B cell (primary cell): ENCODE measurements around the gene FAM72A. TPM values are rescaled to one million over a fixed set of nuclear protein-coding genes. Genes with fewer than 3 reads are reported as not detected.

Source experiments
- ATAC-seq: fragments of 200-7000 bp; cut with Tn5 transposase; one replicate; pipeline ENCODE4 v1.10.0; 2021; ENCODE audit warnings: low read depth, mild to moderate bottlenecking, moderate number of reproducible peaks, moderate library complexity
- CTCF ChIA-PET: fragments of 350-600 bp; sonication (Branson Sonifier 250); formaldehyde crosslinking; loops from one replicate; lab custom pipeline; 2021; ENCODE audit warnings: antibody characterized with exemption, inconsistent platforms; lab: Charles Lee
- POLR2A ChIA-PET: fragments of 350-600 bp; sonication (Branson Sonifier 250); formaldehyde crosslinking; loops from one replicate; lab custom pipeline; 2021; ENCODE audit warnings: antibody characterized with exemption; lab: Charles Lee
- DNase-seq: peaks from one replicate; pipeline ENCODE4 v3.0.0; 2013
- H2AFZ ChIP-seq: 2 replicates; pipeline ENCODE4 v1.6.1; 2012; ENCODE audit warnings: mild to moderate bottlenecking, low read depth, low read length; ENCODE audit not compliant: insufficient read depth, poor library complexity, severe bottlenecking
- H3K27ac ChIP-seq, 2 donors: 1 replicate in 1 of 2; 2 replicates in 1 of 2; pipeline ENCODE4 v1.5.1; 2012 to 2013; ENCODE audit warnings: low read length in 2 of 2, mild to moderate bottlenecking in 2 of 2, moderate library complexity in 1 of 2
- H3K27me3 ChIP-seq, 4 experiments: fragments of 200-600 bp in 1 of 4; sonication (generic) in 1 of 4; replicated peaks in 1 of 4; 1 replicate in 2 of 4; 2 replicates in 2 of 4; pipeline versions ENCODE4 v1.6.1 to v1.7.0; 2013 to 2016; ENCODE audit warnings: low read length in 3 of 4, mild to moderate bottlenecking in 2 of 4, mixed read lengths in 1 of 4, moderate library complexity in 1 of 4; ENCODE audit not compliant: insufficient read depth in 4 of 4, control insufficient read depth in 3 of 4; ENCODE audit errors: control extremely low read depth in 1 of 4
- H3K36me3 ChIP-seq, 2 experiments: replicated peaks in 1 of 2; 1 replicate in 1 of 2; 2 replicates in 1 of 2; pipeline versions ENCODE4 v1.6.1 to v1.7.1; 2013; ENCODE audit warnings: low read length in 1 of 2; ENCODE audit not compliant: insufficient read depth in 2 of 2, control insufficient read depth in 1 of 2; ENCODE audit errors: control extremely low read depth in 1 of 2, extremely low read depth in 1 of 2
- H3K4me1 ChIP-seq, 2 donors: fragments of 200-600 bp in 1 of 2; sonication (generic) in 1 of 2; 1 replicate in 1 of 2; 2 replicates in 1 of 2; pipeline versions ENCODE4 v1.5.1 to v1.6.1; 2013 to 2017; ENCODE audit warnings: low read length in 2 of 2; ENCODE audit not compliant: control insufficient read depth in 2 of 2, insufficient read depth in 2 of 2
- H3K4me2 ChIP-seq: replicated peaks from 2 replicates; pipeline ENCODE3; 2012; ENCODE audit warnings: mild to moderate bottlenecking, low read depth, low read length; ENCODE audit not compliant: poor library complexity, severe bottlenecking
- H3K4me3 ChIP-seq, 5 experiments: fragments of 200-600 bp in 1 of 5; sonication (generic) in 1 of 5; 1 replicate in 3 of 5; 2 replicates in 2 of 5; pipeline versions ENCODE4 v1.5.1 to v1.7.0; 2011 to 2016; ENCODE audit warnings: low read length in 4 of 5, mild to moderate bottlenecking in 4 of 5, low read depth in 2 of 5, control low read depth in 1 of 5, moderate library complexity in 1 of 5; ENCODE audit not compliant: insufficient read depth in 1 of 5; ENCODE audit errors: control extremely low read depth in 1 of 5, extremely low read depth in 1 of 5
- H3K79me2 ChIP-seq: fragments of 200-600 bp; sonication (generic); one replicate; pipeline ENCODE4 v1.6.0; 2016; ENCODE audit warnings: low read length; ENCODE audit not compliant: control insufficient read depth, insufficient read depth
- H3K9ac ChIP-seq: fragments of 200-600 bp; sonication (generic); 2 replicates; pipeline ENCODE4 v1.6.1; 2017; ENCODE audit warnings: mild to moderate bottlenecking, low read length, moderate library complexity
- H3K9me3 ChIP-seq, 3 donors: one replicate each; pipeline versions ENCODE4 v1.6.1 to v1.7.1; 2013; ENCODE audit warnings: low read length in 2 of 3; ENCODE audit not compliant: control insufficient read depth in 2 of 3, insufficient read depth in 1 of 3; ENCODE audit errors: control extremely low read depth in 1 of 3
- H4K20me1 ChIP-seq: 2 replicates; pipeline ENCODE4 v1.6.0; 2012; ENCODE audit warnings: mild to moderate bottlenecking, low read length; ENCODE audit not compliant: insufficient read depth, control insufficient read depth, poor library complexity, severe bottlenecking
- H3K27ac Mint-ChIP-seq: one replicate; pipeline ENCODE4 v1.8.0; 2021; ENCODE audit warnings: mixed read lengths
- H3K27me3 Mint-ChIP-seq: one replicate; pipeline ENCODE4 v1.8.0; 2021; ENCODE audit warnings: mixed read lengths
- H3K4me1 Mint-ChIP-seq: one replicate; pipeline ENCODE4 v1.8.0; 2021; ENCODE audit warnings: mixed read lengths
- H3K4me3 Mint-ChIP-seq: one replicate; pipeline ENCODE4 v1.8.0; 2021; ENCODE audit warnings: mixed read lengths
- H3K9me3 Mint-ChIP-seq: one replicate; pipeline ENCODE4 v1.8.0; 2022; ENCODE audit warnings: mixed read lengths; ENCODE audit not compliant: insufficient read depth
- EZH2 ChIP-seq: IDR thresholded peaks from 2 replicates; pipeline ENCODE4 v1.6.1; 2012; ENCODE audit warnings: borderline replicate concordance, low read depth, mild to moderate bottlenecking, moderate library complexity, low read length; ENCODE audit not compliant: insufficient read depth, poor library complexity, severe bottlenecking
- WGBS: methylation state at CpG from one replicate; pipeline ENCODE4 v1.1.5; 2013; ENCODE audit warnings: missing lambda C conversion rate; ENCODE audit not compliant: insufficient coverage; 5-methylcytosine and 5-hydroxymethylcytosine counted together
- intact Hi-C: fragments of 100-400 bp; cut with micrococcal nuclease; formaldehyde crosslinking; loops from one replicate; pipeline ENCODE4 v1.10.0; 2022
- polyA plus RNA-seq: library from polyadenylated mRNA; depleted of rRNA; stranded (reverse); fragments of >200 nt; gene quantifications from 2 replicates; pipeline ENCODE4 v1.2.3, GENCODE V29; 2012
- total RNA-seq, 2 donors: library from RNA; stranded (reverse); fragments of 120-200 nt in 1 of 2; gene quantifications; 1 replicate in 1 of 2; 2 replicates in 1 of 2; pipeline versions ENCODE4 v1.2.3 to v1.2.4, GENCODE V29; 2013 to 2022
- TF ChIP-seq, protein P1 (sequence below): fragments of 200-600 bp; IDR thresholded peaks from one replicate; pipeline ENCODE4 v1.8.0; 2022; ENCODE audit warnings: antibody characterized with exemption, mild to moderate bottlenecking

Gene FAM72A
- total and polyA plus RNA-seq, 2 donors (not counting 1 experiment from before 2014, with no cell fraction given): 1.7 to 1.8 TPM

GRCh38 chr1:206136241-206136640 is 66.4 kb downstream of the FAM72A start:
- ChIA-PET POLR2A (no interaction called here), CTCF (no interaction called here)
- Mint-ChIP-seq H3K4me3 (no peak overlapping the region), H3K9me3 (no peaks in the 10 kb centered on the region), H3K4me1 (peaks cover 7% of the 10 kb centered on the region), H3K27ac (no peak overlapping the region), H3K27me3 (peaks cover 37% of the 10 kb centered on the region)
- Histone ChIP-seq H3K4me3 (no peak overlapping the region), H3K27ac (no peak overlapping the region), H3K36me3 (no peaks in the 10 kb centered on the region), H4K20me1 (no peaks in the 10 kb centered on the region), H3K27me3 (peaks cover 0 to 11% (median 4%) of the 10 kb centered on the region in 4 experiments), H3K9me3 (no peaks in the 10 kb centered on the region), H3K79me2 (no peaks in the 10 kb centered on the region), H3K9ac (no peak overlapping the region), H2AFZ (no peak overlapping the region), H3K4me1 (peaks cover 0 to 5% of the 10 kb centered on the region in 2 donors), H3K4me2 (no peak overlapping the region)
- DNase-seq (no peak), ATAC-seq (no peak)
- no CpG with 5 or more reads among the region's 2 CpGs for WGBS
- intact Hi-C loops: no loop called here
- TF ChIP-seq, protein P1, sequence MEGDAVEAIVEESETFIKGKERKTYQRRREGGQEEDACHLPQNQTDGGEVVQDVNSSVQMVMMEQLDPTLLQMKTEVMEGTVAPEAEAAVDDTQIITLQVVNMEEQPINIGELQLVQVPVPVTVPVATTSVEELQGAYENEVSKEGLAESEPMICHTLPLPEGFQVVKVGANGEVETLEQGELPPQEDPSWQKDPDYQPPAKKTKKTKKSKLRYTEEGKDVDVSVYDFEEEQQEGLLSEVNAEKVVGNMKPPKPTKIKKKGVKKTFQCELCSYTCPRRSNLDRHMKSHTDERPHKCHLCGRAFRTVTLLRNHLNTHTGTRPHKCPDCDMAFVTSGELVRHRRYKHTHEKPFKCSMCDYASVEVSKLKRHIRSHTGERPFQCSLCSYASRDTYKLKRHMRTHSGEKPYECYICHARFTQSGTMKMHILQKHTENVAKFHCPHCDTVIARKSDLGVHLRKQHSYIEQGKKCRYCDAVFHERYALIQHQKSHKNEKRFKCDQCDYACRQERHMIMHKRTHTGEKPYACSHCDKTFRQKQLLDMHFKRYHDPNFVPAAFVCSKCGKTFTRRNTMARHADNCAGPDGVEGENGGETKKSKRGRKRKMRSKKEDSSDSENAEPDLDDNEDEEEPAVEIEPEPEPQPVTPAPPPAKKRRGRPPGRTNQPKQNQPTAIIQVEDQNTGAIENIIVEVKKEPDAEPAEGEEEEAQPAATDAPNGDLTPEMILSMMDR: no peak
- no peak for TF ChIP-seq EZH2

Other genes starting within 250 kb of the FAM72A start
- gene RAB7B, start 199.4 kb downstream of the FAM72A start, total RNA-seq: not detected in 2 replicates
- not detected in 2 replicates for gene RAB7B, start 199.4 kb downstream of the FAM72A start, polyA plus RNA-seq
- not detected in 2 replicates for gene CTSE, start 178.9 kb downstream of the FAM72A start, total RNA-seq
- gene CTSE, start 178.9 kb downstream of the FAM72A start, polyA plus RNA-seq: not detected in 2 replicates
- gene RHEX, start 149.7 kb downstream of the FAM72A start, total RNA-seq: 12.8 and 14.1 TPM in 2 replicates
- 0.45 and 1.8 TPM in 2 replicates for gene RHEX, start 149.7 kb downstream of the FAM72A start, polyA plus RNA-seq
- 0.59 TPM in 1 of 2 replicates, not detected in the other for gene AVPR1B, start 85.5 kb downstream of the FAM72A start, total RNA-seq
- not detected in 2 replicates for gene AVPR1B, start 85.5 kb downstream of the FAM72A start, polyA plus RNA-seq
- gene SRGAP2, start 702 bp upstream of the FAM72A start, total RNA-seq: 83.2 and 88.5 TPM in 2 replicates
- 28.9 and 31.5 TPM in 2 replicates for gene SRGAP2, start 702 bp upstream of the FAM72A start, polyA plus RNA-seq